Stimulated activated CD4-positive, alpha-beta T cell treated with anti-CD3 and anti-CD28 coated beads, TNF-alpha, amount 100 ng/mL, for 4 hours (primary cell): Measurements from ENCODE around the gene DCAF6.
"Not testable (repeated sequence)": the region's sequence is repeated elsewhere in the genome, so short reads cannot be mapped to it uniquely, and the experiment has no call there.

Source experiments
- DNase-seq, 3 experiments: peaks; one replicate each; pipeline ENCODE4 v3.0.0-alpha.2; 2020; ENCODE audit warnings: low read depth in 3 of 3

Gene DCAF6

DNA sequence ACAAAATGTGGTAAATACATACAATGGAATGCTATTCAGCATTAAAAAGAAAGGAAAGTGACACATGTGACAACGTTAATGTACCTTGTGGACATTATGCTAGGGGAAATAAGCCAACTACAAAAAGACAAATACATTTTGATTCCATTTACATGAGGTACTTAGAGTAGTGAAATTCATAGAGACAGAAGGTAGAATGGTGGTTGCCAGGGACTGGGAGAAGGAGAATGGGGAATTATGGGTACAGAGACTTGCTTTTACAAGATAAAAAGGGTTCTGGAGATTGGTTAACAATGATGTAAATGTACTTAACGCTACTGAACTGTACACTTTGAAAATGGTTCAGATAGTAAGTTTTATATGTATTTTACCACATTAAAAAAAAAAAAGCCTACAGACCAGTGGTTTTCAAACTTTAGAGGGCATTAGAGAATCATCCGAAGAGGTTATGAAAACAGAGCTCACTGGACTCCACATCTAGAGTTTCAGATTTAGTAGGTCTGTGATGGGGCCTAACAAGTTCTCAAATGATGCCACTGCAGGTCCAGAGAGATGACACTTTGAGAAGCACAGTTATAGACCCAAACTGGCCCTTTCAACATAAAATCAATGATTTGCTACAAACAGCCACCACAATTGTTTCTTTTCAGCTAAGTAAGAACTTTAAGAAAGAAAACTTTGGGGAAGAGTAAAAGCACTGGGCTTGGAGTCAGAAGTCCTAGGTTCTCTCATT is 13.0 kb upstream of the DCAF6 start:
- DNase-seq: no peak

DNA sequence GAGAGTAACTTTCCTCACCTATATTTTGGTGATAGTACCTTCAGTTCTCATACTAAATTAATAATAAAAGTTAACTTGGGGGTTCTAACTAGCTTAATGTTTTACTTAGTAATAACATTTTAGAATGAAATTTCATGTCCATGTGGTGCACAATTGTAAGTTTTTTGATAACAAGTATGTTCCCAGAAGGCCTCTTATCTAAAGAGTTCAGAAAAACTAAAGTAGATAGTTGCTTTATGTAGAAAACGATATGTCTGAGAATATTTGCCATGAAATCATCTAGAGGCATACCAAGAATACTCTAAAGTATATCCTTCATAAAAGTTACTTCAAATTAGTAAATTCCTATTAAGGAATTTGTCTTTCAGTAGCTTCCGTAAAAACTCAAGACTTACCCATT is 12.4 kb upstream of the DCAF6 start:
- DNase-seq: no peak

DNA sequence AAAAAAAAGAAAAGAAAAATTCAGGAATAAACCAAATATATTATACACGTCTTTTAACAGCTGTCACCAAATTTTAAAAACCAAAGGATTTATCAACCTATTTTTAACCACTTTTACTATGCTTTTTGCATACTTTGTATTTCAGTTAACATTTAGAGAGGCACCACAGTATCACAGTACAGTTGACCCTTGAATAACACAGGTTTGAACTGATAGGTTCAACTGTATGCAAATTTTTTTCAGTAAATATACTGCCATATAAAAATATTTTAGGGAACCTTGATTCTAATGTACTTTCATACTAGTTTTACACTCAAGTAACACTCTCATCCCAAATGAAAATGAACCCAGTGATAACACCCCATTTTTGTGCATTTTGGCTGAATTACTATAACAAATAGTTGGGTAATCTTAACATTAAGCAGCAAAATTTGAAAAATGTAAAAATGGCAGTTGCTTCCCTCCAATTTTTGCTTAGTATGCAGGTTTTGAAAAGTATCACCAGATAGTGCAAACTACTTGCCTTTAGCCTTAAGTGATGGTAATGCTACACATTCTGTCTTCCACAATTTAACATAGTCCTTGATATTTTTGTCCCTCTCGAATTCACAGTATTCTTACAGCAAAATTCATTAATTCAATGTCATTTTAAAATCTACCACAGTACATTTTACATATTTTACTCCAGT is 11.8 kb upstream of the DCAF6 start:
- DNase-seq: no peak

DNA sequence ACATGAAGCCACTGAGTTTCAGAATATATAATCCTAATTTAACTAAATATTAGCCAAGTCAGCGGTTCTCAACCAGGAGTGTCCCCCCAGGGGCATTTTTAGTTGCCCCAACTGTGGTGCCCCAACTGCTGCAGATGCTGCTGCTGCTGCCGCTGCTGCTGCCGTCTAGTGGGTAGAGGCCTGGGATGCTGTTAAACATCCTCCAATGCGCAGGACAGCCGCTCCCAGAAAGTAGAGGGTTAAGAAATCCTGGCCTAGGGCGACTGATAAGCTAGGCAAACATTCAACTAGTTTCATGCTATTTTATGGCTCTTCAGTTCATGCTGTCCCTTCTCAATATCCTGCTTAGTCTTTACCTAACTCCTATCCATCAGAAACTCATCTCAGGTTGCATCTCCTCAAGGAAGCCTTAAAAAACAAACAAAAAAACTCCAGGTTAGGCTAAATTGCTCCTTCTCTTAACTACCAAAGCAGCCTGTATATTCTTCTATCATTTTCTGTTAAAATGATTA is 9.9 kb upstream of the DCAF6 start:
- DNase-seq: no peak

DNA sequence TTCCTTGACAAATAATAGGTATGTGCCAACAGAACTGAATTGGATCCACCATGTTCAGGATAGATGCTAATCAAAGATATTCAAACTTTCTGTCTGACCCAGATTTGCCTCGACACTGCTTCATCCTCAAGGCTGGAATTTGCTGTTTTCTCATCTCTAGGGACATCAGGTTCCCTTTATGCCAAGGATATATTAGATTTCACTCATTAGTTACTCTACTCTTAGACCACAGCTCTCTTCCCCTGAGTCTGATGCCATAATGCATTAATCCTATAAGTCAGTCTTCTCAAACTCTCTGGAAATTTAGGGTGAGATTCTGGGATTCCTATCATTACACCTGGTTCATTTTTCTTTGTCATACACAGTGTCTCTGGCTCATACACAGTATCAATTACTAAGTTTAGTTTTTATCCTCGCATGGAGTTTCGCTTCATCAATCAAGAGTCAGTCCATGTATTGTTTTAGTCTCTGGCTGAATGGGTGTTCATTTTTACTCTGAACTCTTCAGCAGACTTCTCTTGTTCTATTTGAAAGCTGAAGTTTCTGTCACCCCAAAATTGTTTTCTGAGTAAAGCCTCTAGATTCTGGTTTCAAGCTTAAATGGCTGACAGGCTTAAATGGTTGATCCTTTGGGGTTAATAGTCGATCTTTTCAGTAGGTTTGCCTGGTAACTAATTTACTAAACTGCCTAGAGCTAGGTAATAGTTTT is 9.3 kb upstream of the DCAF6 start:
- DNase-seq: no peak

DNA sequence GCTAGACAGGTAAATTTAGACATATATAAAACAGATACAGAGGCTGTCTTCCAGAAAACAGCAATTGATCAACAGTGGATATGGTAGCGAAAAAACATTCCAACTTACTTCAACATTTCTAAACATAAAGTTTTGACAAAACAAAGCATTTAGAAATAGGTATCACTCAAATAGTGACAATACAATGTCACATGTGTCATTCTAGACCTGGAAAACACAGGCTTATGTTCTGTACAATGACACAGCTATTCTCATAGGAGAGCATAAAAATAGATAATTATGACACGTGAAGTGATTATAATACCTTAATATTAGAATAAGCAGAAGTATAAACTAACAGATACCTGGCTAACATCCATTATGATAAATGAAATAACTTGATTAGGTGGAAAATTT is 8.0 kb upstream of the DCAF6 start:
- DNase-seq: no peak

DNA sequence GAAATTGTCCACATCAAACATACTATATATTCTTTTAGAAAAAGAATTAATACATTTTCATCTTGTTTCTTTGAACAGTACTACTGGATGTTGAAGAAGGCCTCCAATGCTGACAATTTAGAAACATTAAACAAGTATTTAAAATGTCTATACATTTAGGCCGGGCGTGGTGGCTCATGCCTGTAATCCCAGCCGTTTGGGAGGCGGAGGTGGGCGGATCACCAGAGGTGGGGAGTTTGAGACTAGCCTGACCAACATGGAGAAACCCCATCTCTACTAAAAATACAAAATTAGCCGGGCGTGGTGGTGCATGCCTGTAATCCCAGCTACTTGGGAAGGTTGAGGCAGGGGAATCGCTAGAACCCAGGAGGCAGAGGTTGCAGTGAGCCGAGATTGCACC is 7.6 kb upstream of the DCAF6 start:
- not testable (repeated sequence) for DNase-seq

DNA sequence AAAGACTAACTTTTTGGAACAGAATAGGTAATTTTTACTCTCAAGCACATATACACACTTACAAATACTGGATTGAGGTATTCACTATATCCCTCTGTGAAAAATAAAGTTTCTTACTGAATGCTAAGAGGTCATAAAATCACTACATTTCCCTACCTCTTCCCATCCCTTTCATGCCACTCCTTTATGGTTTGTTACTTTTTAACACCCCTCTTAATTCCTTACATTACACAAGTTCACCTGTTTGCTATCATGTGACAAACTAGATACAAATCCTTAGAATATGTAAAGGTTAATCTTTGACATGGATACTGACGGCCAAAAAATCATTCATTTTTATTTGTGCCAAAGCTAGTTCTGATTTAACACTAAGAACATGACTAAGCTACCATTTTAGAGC is 6.8 kb upstream of the DCAF6 start:
- no peak for DNase-seq

DNA sequence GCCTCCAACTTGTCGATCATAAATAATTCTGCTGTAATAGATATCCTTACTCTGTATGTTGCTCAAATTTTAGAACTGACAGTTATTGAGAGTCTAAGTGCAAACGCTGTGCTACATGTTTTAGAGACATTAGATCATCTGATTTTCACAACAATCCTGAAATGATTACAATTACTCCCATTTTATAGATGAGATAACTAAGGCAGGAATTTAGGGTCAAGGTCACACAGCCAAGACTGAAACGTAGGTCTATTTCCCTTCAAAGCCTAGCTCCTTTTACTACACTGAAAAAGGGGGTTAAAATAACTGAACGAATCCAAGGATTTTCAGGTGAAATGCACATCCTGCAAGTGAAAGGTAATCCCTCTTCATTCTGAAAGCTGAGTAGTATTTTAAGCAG is 2.7 kb upstream of the DCAF6 start:
- DNase-seq: no peak

DNA sequence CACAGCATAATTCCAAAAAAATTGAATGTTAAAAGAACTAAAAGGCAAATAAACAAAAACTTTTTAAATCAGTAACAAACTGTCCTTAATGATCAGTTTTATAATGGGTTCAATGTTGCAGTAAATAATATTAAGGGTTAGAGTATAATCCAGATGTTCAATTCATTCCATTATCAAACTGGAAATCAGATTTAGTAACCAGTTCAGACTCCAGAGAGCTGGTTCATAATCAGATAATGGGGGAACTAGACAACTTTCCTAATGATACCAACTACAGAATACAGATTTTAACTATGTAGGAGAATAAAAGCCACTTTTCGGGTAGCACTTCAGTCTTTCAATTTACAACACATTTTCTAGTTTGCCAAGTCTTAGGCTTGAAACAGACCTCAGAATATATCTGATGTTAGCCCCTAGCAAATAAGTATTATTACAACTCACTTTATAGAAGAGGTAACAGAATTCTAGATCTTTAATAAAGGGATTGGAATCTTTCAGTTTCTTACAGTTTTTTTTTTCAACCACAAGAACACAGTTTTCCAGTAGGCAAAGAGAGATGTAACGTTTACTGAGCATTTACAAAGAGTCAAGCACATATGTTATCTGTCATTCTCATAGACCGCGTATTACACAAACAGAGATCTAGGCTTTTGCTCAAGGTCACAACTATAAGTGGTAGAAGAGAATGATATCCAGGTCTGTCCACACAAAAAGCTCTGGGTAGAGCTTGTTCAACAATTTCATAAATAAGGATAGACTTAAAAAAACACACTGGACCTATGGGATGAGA is 1.9 kb upstream of the DCAF6 start:
- DNase-seq: no peak

DNA sequence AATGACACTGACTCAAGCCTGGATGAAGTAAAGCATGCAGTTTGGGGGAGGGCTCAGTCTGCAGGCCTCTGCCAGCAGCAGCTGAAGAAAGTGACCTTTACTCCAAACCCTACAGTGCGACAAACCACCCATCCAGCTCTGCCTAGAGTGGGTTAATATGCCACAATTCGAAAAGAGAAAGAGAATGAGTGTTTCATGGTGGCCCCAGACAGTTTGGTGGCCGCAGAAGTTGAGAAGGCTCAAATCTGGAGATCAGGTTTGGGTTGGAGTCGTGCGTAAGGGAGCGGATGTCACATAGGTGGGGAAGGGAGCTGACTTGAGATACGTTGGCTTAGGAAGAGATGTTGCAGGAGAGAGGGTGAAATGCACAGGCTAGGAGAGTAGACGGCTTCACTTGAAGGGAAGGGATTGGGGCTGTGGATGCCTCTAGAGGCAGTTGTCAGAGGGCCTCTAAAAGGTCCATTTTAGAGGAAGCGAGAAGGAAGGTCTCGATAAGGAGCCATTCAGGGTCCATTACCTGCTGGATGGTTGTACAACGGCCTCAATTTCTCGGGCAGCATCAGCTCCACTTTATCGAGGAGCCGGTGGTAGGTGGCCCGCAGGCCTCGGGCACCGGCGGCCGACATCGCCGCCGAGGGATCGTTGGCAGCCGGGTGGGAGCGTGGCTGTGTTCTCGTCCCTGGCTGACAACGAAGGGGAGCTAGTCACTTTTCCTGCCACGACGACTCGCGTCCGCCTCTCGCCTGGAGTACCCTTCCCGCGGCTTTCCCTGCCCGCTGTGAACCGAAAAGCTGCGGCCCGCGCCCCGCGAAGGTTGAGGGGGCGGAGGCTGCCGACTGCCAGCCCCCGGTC is 1.0 kb upstream of the DCAF6 start:
- peak in 2 of 3 experiments; percentile 1 to 10 for DNase-seq

DNA sequence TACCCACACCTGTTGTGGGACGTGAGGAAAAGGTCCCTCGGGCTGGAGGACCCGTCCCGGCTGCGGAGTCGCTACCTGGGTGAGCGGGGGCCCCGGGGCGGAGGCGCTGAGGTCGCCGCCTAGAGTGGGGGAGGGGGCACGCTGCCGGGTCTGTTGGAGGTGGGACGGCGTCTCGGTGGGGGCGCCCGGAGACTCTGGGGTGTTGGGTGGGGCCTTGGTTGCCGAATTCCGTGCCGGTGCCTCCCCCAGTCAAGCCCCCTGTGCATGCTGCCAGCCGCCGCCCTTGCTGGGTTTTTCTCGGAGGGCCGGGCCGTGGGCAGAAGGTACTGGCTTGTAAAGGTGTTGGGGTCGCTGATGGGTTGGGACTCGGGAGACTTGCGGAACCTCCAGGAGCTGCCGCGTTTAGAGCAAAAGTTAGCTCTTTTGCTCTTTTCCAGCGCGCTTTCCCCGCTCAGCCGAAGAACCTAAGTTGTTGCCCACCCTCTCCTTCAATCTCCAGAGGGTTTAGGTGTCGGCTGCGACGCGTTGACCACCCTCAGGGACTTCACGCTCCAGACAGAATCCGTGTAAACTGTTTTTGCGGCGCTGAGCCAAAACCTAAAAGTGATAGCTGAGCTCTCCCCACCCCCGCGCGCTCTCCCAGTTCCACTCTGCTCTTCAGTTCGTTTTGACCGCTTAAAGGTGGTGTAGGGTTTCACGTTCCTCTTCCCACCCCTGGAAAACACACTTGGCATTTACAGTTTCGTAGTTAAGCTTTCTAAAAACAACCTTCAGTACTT is 636 bp downstream of the DCAF6 start, which contains the start of gene MPC2:
TSS of gene MPC2 (minus strand) at position 143 of the 779 bp plus-strand sequence. CDS start 1,231 bp downstream, outside the sequence.
- DNase-seq: peak; percentile 20 to 31 (median 27)

DNA sequence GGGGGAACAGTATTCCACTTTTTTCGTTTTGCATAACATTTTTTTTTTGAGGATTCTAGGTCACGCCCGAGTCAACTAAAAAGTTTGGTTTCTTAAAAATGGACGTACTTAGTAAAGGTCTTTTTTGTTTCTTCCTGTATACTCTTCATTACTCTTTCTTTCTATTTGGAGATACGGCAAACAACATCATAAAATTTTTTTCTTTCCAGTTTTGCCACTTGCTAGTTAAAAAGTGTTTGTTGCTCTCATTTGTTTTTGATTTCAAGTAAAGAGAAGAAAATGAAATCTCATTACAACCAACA is 1.2 kb downstream of the DCAF6 start:
- no peak for DNase-seq

DNA sequence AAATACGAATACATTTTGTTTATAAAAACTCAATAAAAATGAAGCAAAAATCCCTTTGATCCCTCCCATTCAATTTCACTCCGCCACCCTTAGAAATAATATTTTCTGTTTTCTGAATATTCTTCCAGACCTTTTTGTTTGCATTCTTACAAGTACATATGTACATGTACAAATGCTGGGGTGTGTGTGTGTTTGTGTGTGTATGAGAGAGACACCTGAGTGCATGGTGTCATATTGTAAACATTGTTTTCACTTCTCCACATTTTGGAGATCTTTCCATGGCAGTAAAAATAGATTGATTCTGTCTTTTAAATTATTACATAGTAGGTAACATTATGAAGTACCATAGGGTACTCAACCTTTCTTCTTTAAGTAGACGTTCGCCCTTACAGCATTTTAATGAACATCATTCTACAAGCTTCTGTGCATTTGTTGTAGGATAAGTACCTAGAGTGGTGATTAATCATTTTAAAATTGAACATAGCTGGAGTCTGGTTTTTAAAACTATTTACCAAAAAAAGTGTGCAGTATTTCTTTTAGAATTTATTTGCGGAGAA is 1.7 kb downstream of the DCAF6 start:
- DNase-seq: no peak

DNA sequence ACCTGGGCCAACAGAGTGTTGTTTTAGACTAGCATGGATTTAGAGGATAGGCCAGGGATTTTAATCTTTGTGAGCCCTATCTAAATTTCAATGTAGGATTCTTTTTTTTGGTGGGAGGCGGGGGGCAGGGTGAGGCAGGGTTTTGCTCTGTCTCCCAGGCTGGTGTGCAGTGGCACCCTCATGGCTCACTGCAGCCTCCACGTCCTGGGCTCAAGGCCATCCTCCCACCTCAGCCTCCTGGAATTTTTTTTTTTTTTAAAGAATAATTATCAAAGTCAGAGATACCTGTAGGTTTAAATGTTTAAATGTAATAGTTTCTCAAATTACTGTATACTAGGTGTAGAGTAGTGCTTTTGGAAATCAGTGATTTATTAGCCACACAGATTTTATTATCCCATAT is 3.8 kb downstream of the DCAF6 start:
- DNase-seq: no peak

DNA sequence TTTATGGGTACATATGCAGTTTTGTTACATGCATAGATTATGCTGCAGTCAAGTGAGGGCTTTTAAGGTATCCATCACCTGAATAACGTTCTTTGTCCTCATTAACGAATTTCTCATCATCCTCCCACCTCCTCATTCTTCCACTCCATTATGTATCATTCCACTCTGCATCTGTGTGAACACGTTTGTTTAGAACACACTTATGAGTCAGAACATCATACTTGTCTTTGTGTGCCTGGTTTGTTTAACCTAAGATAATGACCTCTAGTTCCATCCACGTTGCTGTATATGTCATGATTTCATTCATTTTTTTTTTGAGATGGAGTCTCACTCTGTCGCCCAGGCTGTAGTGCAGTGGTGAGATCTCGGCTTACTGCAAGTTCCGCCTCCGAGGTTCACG is 7.1 kb downstream of the DCAF6 start:
- no peak for DNase-seq

DNA sequence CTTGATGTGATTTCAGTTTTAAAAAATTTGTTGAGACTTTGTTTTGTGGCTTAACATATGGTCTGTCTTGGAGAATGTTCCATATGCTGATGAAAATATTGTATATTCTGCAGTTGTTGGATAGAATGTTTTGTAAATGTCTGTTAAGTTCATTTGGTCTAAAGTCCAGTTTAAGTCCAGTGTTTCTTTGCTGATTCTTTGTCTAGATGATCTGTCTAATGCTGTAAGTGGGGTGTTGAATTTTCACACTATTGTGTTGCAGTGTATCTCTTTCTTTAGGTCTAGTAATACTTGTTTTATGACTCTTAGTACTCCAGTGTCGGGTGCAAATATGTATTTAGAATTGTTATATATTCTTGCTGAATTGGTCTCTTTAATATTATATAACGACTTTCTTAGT is 11.2 kb downstream of the DCAF6 start:
- no peak for DNase-seq

DNA sequence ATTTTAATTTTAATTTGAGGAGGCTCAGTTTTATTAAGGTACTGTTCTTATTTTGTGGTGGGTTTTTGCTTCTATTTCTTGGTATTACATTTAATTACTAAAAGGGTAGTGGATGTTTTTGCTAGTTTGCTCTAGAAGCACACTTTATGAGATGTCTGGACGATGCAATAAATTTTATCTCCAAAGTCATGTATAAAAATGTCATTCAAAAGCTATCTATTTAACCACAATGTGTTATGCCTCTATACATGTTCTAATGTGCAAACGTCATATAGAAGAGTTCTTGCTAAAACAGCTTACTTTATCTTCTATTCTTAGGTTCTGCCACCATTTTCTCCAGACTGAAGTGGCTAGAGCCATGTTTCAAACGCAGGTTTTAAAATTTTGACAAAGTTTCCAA is 13.3 kb downstream of the DCAF6 start:
- DNase-seq: no peak

DNA sequence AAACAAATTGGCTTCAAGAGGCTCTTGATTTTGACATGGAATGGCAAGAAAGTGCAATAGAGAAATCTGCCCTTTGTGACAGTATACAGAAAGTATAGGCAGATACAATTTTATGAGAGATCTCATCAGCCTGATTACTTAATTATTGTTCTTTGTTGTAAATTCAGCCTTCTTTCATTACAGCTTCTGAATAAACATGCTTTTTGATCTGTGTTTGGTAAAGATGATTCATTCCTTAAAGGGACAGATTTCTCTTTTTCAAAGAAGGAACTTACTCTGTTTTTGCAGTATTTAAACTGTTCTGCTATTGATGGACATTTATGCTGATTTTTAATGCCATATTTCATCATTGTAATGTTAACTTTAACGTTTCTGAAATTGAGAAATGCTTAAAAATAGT is 14.1 kb downstream of the DCAF6 start:
- DNase-seq: no peak

DNA sequence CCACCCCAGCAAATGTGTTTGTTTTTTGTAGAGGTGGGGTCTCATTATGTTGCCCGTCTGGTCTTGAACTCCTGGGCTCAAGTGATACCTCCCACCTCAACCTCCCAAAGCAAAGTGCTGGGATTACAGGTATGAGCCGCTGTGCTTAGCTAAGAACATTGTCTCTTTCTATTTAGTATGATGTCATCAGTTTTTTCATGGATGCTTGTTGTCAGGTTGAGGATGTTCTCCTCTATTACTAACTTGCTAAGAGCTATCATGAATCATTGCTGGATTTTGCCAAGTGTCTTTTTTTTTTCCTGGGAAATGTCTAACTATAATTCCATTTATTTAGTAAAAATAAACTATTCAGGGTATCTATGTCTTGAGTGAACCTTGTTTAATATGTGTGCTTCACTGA is 19.4 kb downstream of the DCAF6 start:
- no peak for DNase-seq
